Subcutaneous abdominal adipose tissue (tissue), 5 donors: ENCODE data around the gene ATP2C1.
A peak's percentile ranks its signal among the peaks of the same experiment; 100 is the strongest.

Source experiments
- H3K27ac ChIP-seq: one replicate; pipeline ENCODE4 v1.7.0; 2013; ENCODE audit warnings: low read depth, mild to moderate bottlenecking, inconsistent platforms, low read length, moderate library complexity
- H3K27me3 ChIP-seq, 5 donors: one replicate each; pipeline ENCODE4 v1.7.0; 2013; ENCODE audit warnings: low read length in 5 of 5, inconsistent platforms in 1 of 5; ENCODE audit not compliant: control insufficient read depth in 5 of 5, insufficient read depth in 4 of 5
- H3K36me3 ChIP-seq, 5 donors: one replicate each; pipeline ENCODE4 v1.7.0; 2013; ENCODE audit warnings: low read length in 5 of 5; ENCODE audit not compliant: control insufficient read depth in 5 of 5, insufficient read depth in 5 of 5
- H3K4me1 ChIP-seq, 5 donors: one replicate each; pipeline ENCODE4 v1.7.0; 2013; ENCODE audit warnings: low read length in 5 of 5, mild to moderate bottlenecking in 3 of 5, moderate library complexity in 1 of 5; ENCODE audit not compliant: control insufficient read depth in 5 of 5, insufficient read depth in 5 of 5
- H3K4me3 ChIP-seq, 5 donors: one replicate each; pipeline ENCODE4 v1.7.0; 2013; ENCODE audit warnings: low read length in 5 of 5, low read depth in 1 of 5
- H3K9ac ChIP-seq, 5 donors: one replicate each; pipeline ENCODE4 v1.7.0; 2013; ENCODE audit warnings: low read length in 5 of 5, mild to moderate bottlenecking in 4 of 5, moderate library complexity in 3 of 5
- H3K9me3 ChIP-seq, 5 donors: one replicate each; pipeline ENCODE4 v1.7.0; 2013; ENCODE audit warnings: low read length in 5 of 5; ENCODE audit not compliant: control insufficient read depth in 5 of 5
- donor health status: healthy.
- donor health status: healthy.
- donor health status: healthy.
- donor health status: healthy.
- donor health status: healthy.

The ATP2C1 gene

DNA sequence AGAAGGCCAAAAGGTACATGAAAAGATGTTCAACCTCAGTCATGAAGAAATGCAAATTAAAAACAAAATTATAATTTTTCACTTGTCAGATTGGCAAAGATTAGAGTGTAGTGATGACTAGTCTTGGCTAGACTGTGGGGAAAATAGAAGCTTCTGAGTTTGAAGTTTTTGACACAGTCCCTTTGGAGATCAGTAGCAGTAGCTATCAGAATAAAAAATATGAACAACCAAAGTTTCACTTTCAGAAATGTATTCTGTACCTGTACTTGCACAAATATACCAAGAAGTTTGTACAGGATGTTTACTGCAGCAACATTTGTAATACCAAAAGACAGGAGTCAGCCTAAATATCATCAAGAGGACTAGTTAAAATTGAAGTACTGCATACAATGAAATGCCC, 14.1 kb downstream of the ATP2C1 start:
- H3K27ac ChIP-seq, result no peak overlapping the region
- H3K36me3 ChIP-seq, result no peaks in the 10 kb centered on the region
- peaks cover 3 to 22% (median 12%) of the 10 kb centered on the region in 5 donors for H3K4me1 ChIP-seq
- no peaks in the 10 kb centered on the region for H3K27me3 ChIP-seq
- no peak overlapping the region for H3K4me3 ChIP-seq
- H3K9ac ChIP-seq, result no peak overlapping the region
- no peaks in the 10 kb centered on the region for H3K9me3 ChIP-seq

GRCh38 chr3:130915567-130916292, 21.8 kb downstream of the ATP2C1 start:
- H3K9ac ChIP-seq, result peak overlapping the region in 1 of 5 donors; percentile 30
- H3K4me3 ChIP-seq, result no peak overlapping the region
- H3K9me3 ChIP-seq, result peaks cover 0 to 4% (median 0%) of the 10 kb centered on the region in 5 donors
- no peaks in the 10 kb centered on the region for H3K4me1 ChIP-seq
- no peaks in the 10 kb centered on the region for H3K27me3 ChIP-seq
- no peaks in the 10 kb centered on the region for H3K36me3 ChIP-seq
- H3K27ac ChIP-seq, result no peak overlapping the region

GRCh38 chr3:130916507-130917167, 22.8 kb downstream of the ATP2C1 start:
- Histone ChIP-seq H3K9ac (no peak overlapping the region), H3K27ac (no peak overlapping the region), H3K36me3 (no peaks in the 10 kb centered on the region), H3K27me3 (no peaks in the 10 kb centered on the region), H3K9me3 (peaks cover 0 to 4% (median 0%) of the 10 kb centered on the region in 5 donors), H3K4me3 (no peak overlapping the region), H3K4me1 (no peaks in the 10 kb centered on the region)

DNA sequence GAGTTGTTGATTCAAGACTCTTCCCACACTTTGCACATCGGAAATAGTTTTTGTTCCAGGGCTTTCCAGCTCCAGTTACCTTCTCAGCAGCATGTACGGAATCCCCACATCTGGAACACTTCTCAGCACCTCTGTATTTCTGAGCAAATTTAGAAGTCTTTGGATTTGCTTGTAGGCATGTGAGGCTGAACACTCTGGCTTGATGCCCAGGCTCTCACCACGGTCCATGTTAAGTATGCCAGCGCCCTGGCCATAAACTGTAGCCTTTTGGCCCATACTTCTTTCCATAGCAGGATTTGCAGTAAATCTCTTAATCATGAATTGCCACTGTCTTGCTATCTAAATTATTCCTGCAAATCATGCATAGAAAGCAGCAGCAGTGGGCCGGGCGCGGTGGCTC, 24.4 kb downstream of the ATP2C1 start:
- Histone ChIP-seq H3K4me1 (no peaks in the 10 kb centered on the region), H3K27ac (no peak overlapping the region)

DNA sequence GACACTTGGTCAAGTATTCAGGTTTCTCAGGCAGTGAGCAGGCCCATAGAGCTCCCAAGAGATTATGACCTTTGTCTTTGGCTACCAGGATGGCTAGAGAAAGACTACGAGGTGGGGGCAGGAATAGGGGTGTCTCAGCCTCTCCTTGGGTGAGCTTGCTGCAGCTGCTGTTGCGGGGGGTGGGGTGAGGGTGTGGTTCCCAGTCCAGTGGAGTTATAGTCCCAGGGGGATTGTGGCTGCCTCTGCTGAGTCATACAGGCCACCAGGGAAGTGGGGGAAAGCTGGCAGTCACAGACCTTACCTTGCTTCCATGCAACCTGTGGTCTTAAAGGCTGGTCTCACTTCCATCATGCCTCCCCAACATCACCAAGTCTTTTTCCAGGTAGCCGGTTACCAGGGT, 31.7 kb downstream of the ATP2C1 start:
- no peak overlapping the region for H3K4me3 ChIP-seq
- peaks cover 0 to 7% (median 0%) of the 10 kb centered on the region in 5 donors for H3K9me3 ChIP-seq
- no peak overlapping the region for H3K9ac ChIP-seq
- peaks cover 0 to 5% (median 0%) of the 10 kb centered on the region in 5 donors for H3K36me3 ChIP-seq
- H3K27ac ChIP-seq, result no peak overlapping the region
- H3K4me1 ChIP-seq, result peaks cover 0 to 10% (median 6%) of the 10 kb centered on the region in 5 donors
- no peaks in the 10 kb centered on the region for H3K27me3 ChIP-seq

More for the DNA sequence above, 24.4 kb downstream of the ATP2C1 start:
- Histone ChIP-seq H3K36me3 (no peaks in the 10 kb centered on the region), H3K4me3 (no peak overlapping the region), H3K9ac (no peak overlapping the region), H3K27me3 (no peaks in the 10 kb centered on the region), H3K9me3 (peaks cover 0 to 4% (median 0%) of the 10 kb centered on the region in 5 donors)

- H3K9me3 ChIP-seq, result peaks cover 0 to 7% (median 0%) of the 10 kb centered on the region in 5 donors
- no peak overlapping the region for H3K4me3 ChIP-seq
- no peaks in the 10 kb centered on the region for H3K27me3 ChIP-seq
- H3K9ac ChIP-seq, result no peak overlapping the region
- H3K36me3 ChIP-seq, result peaks cover 0 to 11% (median 0%) of the 10 kb centered on the region in 5 donors
- H3K4me1 ChIP-seq, result peaks cover 0 to 10% (median 6%) of the 10 kb centered on the region in 5 donors
- no peak overlapping the region for H3K27ac ChIP-seq
These were observed 32.6 kb downstream of the ATP2C1 start for GRCh38 chr3:130926504-130926903.

GRCh38 chr3:130929804-130930203, 35.9 kb downstream of the ATP2C1 start:
- Histone ChIP-seq H3K27ac (no peak overlapping the region), H3K4me3 (no peak overlapping the region), H3K9me3 (no peaks in the 10 kb centered on the region), H3K9ac (no peak overlapping the region), H3K27me3 (no peaks in the 10 kb centered on the region), H3K4me1 (peaks cover 0 to 10% (median 6%) of the 10 kb centered on the region in 5 donors), H3K36me3 (peaks cover 0 to 15% (median 2%) of the 10 kb centered on the region in 5 donors)

DNA sequence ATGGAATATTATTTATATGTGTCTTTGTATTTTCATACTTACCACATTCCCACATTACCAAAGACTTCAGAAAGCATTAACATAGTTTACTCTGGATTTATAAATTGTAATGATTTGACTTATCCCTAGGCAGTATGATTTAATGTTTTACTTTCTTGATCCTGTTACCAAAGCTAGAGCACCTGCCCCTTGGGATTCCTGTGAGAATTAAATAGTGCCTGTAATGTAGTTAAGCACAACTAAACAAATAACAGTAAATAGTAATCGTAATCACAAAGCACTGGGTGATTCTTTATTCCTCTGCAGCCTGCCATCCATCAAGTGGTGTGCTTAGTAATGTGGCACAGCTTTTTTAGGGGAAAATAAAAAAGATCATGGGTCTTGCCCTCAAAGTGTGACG, 39.1 kb downstream of the ATP2C1 start:
- Histone ChIP-seq H3K27me3 (no peaks in the 10 kb centered on the region), H3K36me3 (peaks cover 0 to 15% (median 2%) of the 10 kb centered on the region in 5 donors), H3K9ac (no peak overlapping the region), H3K9me3 (no peaks in the 10 kb centered on the region), H3K27ac (no peak overlapping the region), H3K4me3 (no peak overlapping the region), H3K4me1 (peaks cover 0 to 11% (median 0%) of the 10 kb centered on the region in 5 donors)

DNA sequence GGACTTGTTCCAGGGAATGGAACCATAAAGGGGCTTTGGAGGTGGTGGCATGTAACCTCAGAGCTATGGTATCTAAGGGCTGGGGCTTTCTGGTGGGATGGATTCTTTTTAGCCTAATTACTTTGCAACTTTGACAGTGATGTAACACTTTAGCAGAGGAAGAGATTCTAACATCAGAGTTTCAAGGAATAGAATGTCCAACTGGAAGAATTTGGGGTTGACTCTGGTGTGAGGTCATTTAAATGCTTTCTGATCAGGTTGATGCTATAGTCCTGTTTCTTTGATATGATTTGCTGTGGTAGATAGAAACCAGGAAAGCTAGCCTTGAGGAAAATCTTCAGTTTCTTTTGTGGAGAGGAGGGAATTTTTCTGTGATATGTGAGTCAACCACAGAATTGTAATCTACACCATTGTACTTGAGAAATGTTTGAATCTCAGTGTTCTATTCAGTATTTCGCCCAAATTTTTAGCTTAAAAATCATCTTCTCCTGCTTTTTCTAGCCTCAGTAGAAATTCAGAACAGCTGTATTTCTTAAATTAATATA, 40.0 kb downstream of the ATP2C1 start:
- Histone ChIP-seq H3K27ac (no peak overlapping the region), H3K27me3 (no peaks in the 10 kb centered on the region), H3K4me3 (no peak overlapping the region), H3K9ac (no peak overlapping the region), H3K9me3 (no peaks in the 10 kb centered on the region), H3K4me1 (peaks cover 0 to 16% (median 4%) of the 10 kb centered on the region in 5 donors), H3K36me3 (peaks cover 0 to 15% (median 2%) of the 10 kb centered on the region in 5 donors)
